ENCODE results near the gene VEPH1. TPM values are rescaled to one million over a fixed set of nuclear protein-coding genes. Genes with fewer than 3 reads are reported as not detected.

The VEPH1 gene
- total RNA-seq, 1 experiment from 2014 or later, result 0.32 TPM

DNA sequence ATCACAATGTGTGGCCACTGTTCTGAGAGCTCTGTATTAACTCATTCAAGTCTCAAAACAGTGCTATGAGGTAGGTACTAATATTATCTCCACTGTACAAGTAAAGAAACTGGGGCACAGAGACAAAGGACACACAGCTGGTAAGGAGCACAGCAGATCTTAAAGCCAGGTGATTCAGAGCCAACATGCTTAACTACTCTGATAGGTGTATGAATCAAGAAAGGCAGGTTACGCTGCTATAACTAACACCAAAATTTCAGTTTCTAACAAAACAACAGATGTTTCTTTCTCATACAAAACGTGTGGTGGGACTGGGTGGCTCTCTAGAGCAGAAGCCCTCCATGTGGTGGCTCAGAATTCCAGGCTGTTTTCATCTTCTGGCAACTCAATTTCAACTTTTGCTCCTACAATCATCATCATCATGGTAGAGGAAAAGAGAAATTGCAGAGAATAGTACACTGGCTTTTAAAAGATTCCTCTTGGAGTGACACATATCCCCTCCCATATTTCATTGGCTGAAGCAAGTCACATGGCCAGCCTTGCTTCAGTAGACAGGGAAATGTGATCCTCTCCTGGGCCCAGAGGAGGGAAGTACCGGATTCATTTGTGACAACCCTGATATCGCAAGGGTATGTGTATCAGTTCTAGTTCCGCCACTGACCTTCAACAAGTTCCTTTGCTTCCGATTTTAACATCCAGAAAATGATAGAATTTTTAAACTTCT is 192.7 kb downstream of the VEPH1 start:
- BruUV-seq (replicated peaks), result no TSS peak
- no peak for TF ChIP-seq EZH2 (IDR thresholded peaks at IDR 0.05; ENCODE audit: borderline replicate concordance, low read depth, low read length, poor library complexity, severe bottlenecking)
- TF ChIP-seq, protein P1, sequence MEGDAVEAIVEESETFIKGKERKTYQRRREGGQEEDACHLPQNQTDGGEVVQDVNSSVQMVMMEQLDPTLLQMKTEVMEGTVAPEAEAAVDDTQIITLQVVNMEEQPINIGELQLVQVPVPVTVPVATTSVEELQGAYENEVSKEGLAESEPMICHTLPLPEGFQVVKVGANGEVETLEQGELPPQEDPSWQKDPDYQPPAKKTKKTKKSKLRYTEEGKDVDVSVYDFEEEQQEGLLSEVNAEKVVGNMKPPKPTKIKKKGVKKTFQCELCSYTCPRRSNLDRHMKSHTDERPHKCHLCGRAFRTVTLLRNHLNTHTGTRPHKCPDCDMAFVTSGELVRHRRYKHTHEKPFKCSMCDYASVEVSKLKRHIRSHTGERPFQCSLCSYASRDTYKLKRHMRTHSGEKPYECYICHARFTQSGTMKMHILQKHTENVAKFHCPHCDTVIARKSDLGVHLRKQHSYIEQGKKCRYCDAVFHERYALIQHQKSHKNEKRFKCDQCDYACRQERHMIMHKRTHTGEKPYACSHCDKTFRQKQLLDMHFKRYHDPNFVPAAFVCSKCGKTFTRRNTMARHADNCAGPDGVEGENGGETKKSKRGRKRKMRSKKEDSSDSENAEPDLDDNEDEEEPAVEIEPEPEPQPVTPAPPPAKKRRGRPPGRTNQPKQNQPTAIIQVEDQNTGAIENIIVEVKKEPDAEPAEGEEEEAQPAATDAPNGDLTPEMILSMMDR (conservative IDR thresholded peaks at IDR 0.05; ENCODE audit: low read depth, low read length), result no peak
- H3K36me3 ChIP-seq (ENCODE audit: insufficient read depth, low read length, poor library complexity, severe bottlenecking), result no peaks in the 10 kb centered on the region
- ChIA-PET CTCF (no interaction called here), POLR2A (ENCODE audit: low non-redundant PET) (no interaction called here)
- no peak overlapping the region for H3K4me3 ChIP-seq (ENCODE audit: low read depth, low read length, poor library complexity, severe bottlenecking)
- no peaks in the 10 kb centered on the region for H3K27me3 ChIP-seq (replicated peaks; ENCODE audit: insufficient read depth, low read depth, low read length, poor library complexity)
- intact Hi-C loops (cut with micrococcal nuclease; ENCODE audit: unreplicated experiment), result no loop called here
- DNase-seq (ENCODE audit: low spot score), result peak; percentile 30
- H3K9me3 ChIP-seq (ENCODE audit: low read depth, low read length, poor library complexity, severe bottlenecking), result no peaks in the 10 kb centered on the region
- H3K4me1 ChIP-seq (ENCODE audit: insufficient read depth, low read length, poor library complexity, severe bottlenecking), result peaks cover 30% of the 10 kb centered on the region
- peak overlapping the region; percentile 86 for H3K27ac ChIP-seq (ENCODE audit: low read depth, low read length, poor library complexity, severe bottlenecking)

DNA sequence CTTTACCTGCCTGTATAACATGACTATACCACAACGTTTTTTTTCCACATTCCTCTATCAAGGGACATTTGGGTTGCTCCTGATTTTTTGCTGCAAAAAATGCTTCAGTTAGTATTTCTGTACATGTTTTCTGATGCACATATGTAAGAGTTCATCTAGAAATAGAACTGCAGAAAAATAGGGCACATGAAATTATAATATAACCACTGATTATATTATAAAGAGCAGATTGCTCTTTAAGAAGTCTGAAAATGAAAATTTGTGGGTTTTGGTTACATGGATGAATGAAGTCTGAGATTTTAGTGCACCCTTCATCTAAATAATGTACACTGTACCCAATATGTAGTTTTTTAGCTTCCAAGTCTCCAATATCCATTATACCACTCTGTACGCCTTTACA is 196.7 kb downstream of the VEPH1 start:
- BruUV-seq (replicated peaks), result no TSS peak
- POLR2A ChIA-PET (ENCODE audit: low non-redundant PET), result no interaction called here
- CTCF ChIA-PET, result no interaction called here
- no peaks in the 10 kb centered on the region for H3K27me3 ChIP-seq (replicated peaks; ENCODE audit: insufficient read depth, low read depth, low read length, poor library complexity)
- H3K4me1 ChIP-seq (ENCODE audit: insufficient read depth, low read length, poor library complexity, severe bottlenecking), result peaks cover 21% of the 10 kb centered on the region
- TF ChIP-seq EZH2 (IDR thresholded peaks at IDR 0.05; ENCODE audit: borderline replicate concordance, low read depth, low read length, poor library complexity, severe bottlenecking), result no peak
- TF ChIP-seq, protein P1 (conservative IDR thresholded peaks at IDR 0.05; ENCODE audit: low read depth, low read length), result no peak
- H3K4me3 ChIP-seq (ENCODE audit: low read depth, low read length, poor library complexity, severe bottlenecking), result no peak overlapping the region
- H3K36me3 ChIP-seq (ENCODE audit: insufficient read depth, low read length, poor library complexity, severe bottlenecking), result no peaks in the 10 kb centered on the region
- no peak for DNase-seq (ENCODE audit: low spot score)
- H3K9me3 ChIP-seq (ENCODE audit: low read depth, low read length, poor library complexity, severe bottlenecking), result no peaks in the 10 kb centered on the region
- intact Hi-C loops (cut with micrococcal nuclease; ENCODE audit: unreplicated experiment), result no loop called here
- no peak overlapping the region for H3K27ac ChIP-seq (ENCODE audit: low read depth, low read length, poor library complexity, severe bottlenecking)

DNA sequence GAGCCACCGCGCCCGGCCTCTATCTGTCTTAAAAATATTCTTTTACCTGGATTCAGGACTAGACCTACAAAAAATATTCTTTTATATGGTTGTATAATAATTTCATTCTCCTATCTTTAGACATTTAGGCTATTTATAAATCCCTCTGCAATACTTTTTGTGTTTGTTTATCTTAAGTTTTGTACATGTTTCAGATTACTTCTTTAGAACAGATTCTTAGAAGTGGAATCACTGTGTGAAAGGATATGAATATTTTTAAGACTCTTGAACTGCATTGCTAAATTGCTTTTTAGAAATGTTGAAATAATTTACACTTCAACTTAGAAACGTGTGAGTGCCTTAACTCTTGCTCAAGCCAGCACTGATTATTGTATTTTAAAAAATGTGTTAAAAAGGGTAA is 197.8 kb downstream of the VEPH1 start:
- H3K27ac ChIP-seq (ENCODE audit: low read depth, low read length, poor library complexity, severe bottlenecking), result no peak overlapping the region
- H3K4me1 ChIP-seq (ENCODE audit: insufficient read depth, low read length, poor library complexity, severe bottlenecking), result peaks cover 22% of the 10 kb centered on the region
- ChIA-PET POLR2A (ENCODE audit: low non-redundant PET) (no interaction called here), CTCF (no interaction called here)
- intact Hi-C loops (cut with micrococcal nuclease; ENCODE audit: unreplicated experiment), result no loop called here
- no peaks in the 10 kb centered on the region for H3K27me3 ChIP-seq (replicated peaks; ENCODE audit: insufficient read depth, low read depth, low read length, poor library complexity)
- no peak for DNase-seq (ENCODE audit: low spot score)
- BruUV-seq (replicated peaks), result no TSS peak
- TF ChIP-seq EZH2 (IDR thresholded peaks at IDR 0.05; ENCODE audit: borderline replicate concordance, low read depth, low read length, poor library complexity, severe bottlenecking), result no peak
- TF ChIP-seq, protein P1 (conservative IDR thresholded peaks at IDR 0.05; ENCODE audit: low read depth, low read length), result no peak
- H3K36me3 ChIP-seq (ENCODE audit: insufficient read depth, low read length, poor library complexity, severe bottlenecking), result no peaks in the 10 kb centered on the region
- H3K4me3 ChIP-seq (ENCODE audit: low read depth, low read length, poor library complexity, severe bottlenecking), result no peak overlapping the region
- no peaks in the 10 kb centered on the region for H3K9me3 ChIP-seq (ENCODE audit: low read depth, low read length, poor library complexity, severe bottlenecking)

Measured in A673 (cell line).